ENCODE measurements around the gene TACC2.
"Not testable (repeated sequence)": the region's sequence is repeated elsewhere in the genome, so short reads cannot be mapped to it uniquely, and the experiment has no call there.

Gene TACC2

DNA sequence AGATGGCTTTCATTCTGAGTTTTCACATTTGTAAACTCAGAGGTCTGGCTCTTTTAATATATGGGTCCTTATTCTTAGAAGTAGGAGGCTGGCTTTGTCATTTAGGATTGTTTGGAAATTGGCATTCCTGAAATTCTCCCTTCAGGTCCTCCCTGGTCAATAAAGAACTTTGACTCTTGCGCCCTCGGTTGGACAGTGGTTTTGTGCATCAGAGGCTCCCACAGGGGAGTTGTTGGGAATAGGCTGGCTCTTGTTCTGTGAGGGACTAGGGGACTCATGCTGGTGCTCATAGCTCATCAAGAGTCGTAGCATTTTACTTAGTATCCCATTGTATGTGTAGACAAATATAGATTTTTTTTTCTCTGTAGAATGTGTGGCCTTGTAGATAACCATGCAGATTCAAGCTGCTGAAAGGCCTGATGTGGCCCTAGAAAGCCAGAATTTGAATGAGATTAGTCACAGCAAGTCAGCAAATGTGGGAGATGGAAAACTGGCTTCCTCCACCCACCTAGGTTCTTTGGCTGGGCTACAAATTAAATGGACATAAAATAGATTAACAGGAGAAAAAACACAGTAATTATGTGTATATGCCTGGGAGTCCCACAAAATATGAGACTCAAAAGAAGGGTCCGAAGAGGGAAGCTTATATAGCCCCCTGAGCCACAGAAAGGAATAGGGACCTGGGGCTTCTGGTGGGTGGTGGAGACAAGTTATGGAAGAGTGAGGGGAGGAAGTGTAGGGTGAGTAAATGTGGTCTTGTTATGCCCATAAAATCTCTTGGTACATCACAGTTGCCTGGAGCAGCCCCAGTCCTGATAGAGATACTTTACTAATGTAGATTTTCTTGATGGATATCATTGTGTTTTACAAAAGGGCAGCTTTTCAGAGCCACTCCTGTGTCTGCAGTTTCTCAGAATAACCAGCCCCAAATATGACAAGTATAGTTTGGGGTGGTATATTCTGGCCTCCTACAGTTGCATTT, 187.6 kb downstream of the TACC2 start:
- DNase-seq = no peak

GRCh38 chr10:122178655-122179054, 189.7 kb downstream of the TACC2 start:
- DNase-seq = no peak

- DNase-seq = no peak
These were observed 192.2 kb downstream of the TACC2 start for GRCh38 chr10:122181041-122181732.

GRCh38 chr10:122181876-122182275, 192.9 kb downstream of the TACC2 start:
- no peak for DNase-seq

DNA sequence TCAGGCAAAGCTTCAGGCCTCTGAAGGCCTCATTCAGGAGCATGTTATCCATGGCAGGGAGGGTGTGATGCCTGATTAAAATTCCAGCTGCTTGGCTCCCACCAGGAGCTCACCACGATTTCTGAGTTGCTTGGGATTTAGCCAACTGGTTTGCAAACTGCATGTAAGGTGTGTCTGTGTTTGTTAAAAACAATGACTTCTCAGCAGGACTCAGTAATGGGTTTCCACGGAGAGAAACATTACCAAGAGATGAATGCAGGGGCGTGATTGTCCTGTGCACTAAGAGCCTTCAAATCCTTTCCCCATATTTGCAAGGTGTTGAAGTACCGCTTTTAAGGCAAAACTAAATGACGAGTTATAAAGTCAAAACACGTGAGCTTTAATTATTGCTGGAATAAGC, 193.3 kb downstream of the TACC2 start:
- DNase-seq = no peak

GRCh38 chr10:122184254-122184653, 195.3 kb downstream of the TACC2 start:
- no peak for DNase-seq

DNA sequence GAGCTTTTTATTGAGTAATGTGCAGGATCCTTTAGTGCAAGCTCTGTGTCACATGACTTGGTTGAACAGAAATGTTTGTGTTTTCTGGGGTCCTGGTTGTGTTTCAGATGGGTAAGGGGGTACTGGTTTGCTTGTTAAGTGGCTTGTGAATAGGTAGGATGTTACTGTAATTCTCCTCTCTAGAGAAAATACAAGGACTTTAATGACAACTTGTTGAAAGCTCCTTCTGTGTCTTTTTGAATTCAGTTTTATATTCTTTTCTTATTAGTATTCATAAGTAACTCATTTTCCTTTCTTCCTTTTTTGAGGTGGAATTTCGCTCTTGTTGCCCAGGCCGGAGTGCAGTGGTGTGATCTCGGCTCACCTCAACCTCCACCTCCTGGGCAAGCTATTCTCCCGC, 196.7 kb downstream of the TACC2 start:
- no peak for DNase-seq

DNA sequence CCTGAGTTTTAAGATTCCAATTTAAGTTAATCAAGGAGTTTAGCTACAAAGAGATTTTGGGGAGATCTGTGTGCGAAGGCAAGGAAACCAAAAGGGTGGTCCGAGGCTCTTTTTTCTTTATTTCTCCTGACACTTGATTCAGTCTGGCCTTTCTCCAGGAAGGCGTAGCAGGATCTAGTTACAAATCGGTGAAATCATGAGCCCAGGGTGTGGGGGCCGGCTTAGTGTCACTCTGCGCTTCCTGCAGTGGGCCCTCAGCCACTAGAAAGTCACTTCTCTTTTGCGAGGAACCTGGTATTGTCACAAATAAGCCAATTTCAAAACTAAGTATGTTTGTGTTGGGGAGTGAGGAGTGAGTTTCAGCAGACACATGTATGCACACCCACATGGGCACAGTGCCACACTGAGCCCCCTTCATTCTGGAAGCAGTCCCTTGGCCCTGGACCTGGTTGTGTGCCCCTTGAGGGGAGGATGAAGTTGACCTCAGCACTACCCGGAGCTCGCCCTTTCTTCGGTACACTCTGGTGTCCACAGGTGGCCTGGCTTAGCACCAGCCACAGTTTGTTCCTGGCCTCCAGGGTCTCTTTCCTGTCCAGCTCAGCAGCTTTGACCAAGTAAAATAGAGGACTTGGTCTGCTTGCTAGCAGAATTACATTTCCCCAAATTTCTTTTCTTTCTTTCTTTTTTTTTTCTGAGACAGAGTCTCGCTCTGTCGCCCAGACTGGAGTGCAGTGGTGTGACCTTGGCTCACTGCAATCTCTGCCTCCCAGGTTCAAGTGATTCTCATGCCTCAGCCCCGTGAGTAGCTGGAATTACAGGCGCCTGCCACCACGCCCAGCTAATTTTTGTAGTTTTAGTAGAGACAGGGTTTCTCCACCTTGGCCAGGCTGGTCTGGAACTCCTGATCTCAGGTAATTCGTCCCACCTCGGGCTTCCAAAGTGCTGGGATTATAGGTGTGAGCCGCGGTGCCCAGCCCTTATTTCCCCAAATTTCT, 198.2 kb downstream of the TACC2 start:
- no peak for DNase-seq

DNA sequence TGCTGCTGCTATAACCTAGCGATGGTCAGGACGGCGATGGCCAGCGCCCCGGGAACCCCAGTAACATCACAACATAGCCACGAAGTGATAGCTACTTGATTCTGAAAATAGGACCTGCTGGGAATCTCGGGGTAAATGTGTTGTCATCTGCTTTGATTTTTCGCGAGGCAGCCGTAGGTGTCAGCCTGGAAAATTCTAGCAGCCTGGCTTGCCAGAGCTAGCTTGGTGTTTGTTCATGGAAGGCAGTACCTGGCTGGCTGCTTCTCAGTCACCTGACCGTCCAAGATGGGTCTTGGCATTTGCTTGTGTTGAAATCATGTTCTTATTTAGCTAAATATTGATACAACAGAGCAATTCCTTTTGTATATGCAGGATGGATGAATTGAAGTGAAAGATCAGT, 199.7 kb downstream of the TACC2 start:
- no peak for DNase-seq

DNA sequence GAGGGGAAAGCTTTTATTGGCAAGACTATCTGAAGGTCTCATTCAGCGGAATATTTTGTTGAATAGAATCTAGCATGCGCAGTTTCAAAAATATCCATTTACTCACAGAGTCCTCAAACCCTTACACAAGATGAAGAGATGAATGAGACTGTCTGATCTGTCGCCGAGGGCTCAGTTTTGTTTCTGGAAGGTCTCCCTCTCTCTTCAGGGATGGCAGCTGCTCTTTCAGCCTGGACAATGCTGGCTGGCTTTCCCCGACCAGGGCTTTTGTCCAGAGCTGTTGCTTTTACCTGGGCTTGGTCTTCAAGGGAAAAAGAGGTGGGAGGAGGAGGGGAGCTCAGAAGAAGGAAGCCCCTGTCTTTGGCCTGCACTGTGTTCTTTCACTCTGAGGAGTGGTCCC, 200.2 kb downstream of the TACC2 start:
- no peak for DNase-seq

GRCh38 chr10:122190176-122190943, 201.4 kb downstream of the TACC2 start:
- DNase-seq = no peak

GRCh38 chr10:122191936-122192541, 203.1 kb downstream of the TACC2 start:
- no peak for DNase-seq

DNA sequence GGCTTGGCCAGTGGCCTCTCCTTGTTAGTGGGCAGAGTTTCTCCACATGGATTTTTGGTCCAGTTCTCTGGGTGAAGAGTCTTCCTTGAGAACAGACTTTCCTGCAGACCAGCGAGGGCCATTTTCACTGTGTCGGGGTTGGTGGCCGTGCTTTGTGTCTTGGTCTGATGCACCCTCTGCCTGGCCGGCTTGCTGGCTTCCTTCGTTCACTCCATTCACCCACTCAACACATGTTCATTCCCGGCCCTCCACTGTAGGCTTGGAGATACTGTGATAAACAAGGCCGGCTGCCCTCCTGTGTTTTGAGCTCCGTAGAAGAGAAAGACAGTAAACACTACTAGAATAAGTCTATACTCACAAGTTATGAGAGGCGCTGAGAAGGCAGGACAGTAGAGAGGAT, 205.3 kb downstream of the TACC2 start:
- no peak for DNase-seq

DNA sequence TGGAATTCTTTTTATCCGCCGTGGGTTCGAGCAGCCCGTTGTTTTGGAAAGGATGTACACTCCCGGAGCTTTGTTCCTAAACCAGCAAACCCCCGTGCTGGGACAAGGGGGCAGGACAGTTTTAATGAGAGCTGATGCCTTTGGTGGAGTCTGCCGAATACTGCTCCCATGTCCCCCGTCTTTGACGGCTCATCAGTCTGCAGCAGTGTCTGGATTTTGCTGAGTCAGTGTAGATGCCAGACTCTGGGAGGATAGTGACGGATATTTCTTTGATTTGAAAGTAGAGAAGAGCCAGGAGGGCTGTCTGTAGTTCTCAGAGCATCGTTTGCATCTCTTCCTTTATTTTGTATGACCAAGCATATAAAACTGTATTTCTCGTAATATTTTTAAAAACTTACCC, 207.3 kb downstream of the TACC2 start:
- no peak for DNase-seq

- no peak for DNase-seq
These were observed 208.8 kb downstream of the TACC2 start for GRCh38 chr10:122197611-122198222.

- no peak for DNase-seq
These were observed 209.7 kb downstream of the TACC2 start for GRCh38 chr10:122198631-122199030.

- DNase-seq = no peak
These were observed 210.1 kb downstream of the TACC2 start for GRCh38 chr10:122199070-122199469.

DNA sequence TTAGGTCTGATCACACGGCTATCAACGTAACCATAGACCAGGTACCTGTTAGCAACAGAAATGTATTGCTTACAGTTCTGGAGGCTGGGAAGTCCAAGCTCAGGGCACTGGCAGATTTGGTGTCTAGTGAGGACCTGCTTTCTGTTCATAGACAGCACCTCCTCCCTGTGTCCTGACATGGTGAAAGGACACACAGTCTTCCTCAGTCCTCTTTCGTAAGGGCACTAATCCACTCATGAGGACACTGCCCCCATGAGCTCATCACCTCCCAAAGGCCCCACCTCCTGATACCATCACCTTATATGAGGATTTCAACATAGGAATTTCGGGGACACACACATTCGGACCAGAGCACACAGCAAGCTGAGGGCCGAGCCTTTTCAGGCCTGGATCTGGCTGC, 210.7 kb downstream of the TACC2 start:
- no peak for DNase-seq

- DNase-seq = no peak
These were observed 212.4 kb downstream of the TACC2 start for GRCh38 chr10:122201401-122201800.

GRCh38 chr10:122203180-122203579, 214.2 kb downstream of the TACC2 start:
- not testable (repeated sequence) for DNase-seq

Measured in NCI-H1694 (cell line).